A673 (cell line): ENCODE data around the gene FRMD1.

Experiments
- CTCF ChIP-seq: fragments of 300-800, 200-600 bp; sonication (generic); conservative IDR thresholded peaks from 2 replicates; pipeline ENCODE4 v1.5.1; 2017; ENCODE audit warnings: low read depth, mild to moderate bottlenecking, antibody characterized with exemption, low read length, moderate library complexity, mixed read lengths
- EZH2 ChIP-seq: fragments of 200-600 bp; sonication (generic); IDR thresholded peaks from 2 replicates; pipeline ENCODE4 v1.6.1; 2017; ENCODE audit warnings: borderline replicate concordance, low read depth, mild to moderate bottlenecking, mixed read lengths, antibody characterized with exemption, low read length; ENCODE audit not compliant: poor library complexity, severe bottlenecking

- no peak for TF ChIP-seq CTCF
- no peak for TF ChIP-seq EZH2
Measured at GRCh38 chr6:168031411-168031971, 47.5 kb downstream of the FRMD1 start.
